Measurements from ENCODE around the gene INTS4.
"Not testable (repeated sequence)": the region's sequence is repeated elsewhere in the genome, so short reads cannot be mapped to it uniquely, and the experiment has no call there.

Gene INTS4

GRCh38 chr11:77879218-77879617, 115.2 kb downstream of the INTS4 start:
- Histone ChIP-seq H3K9ac (ENCODE audit: low read length) (no peak overlapping the region), H3K79me2 (ENCODE audit: insufficient read depth, low read length) (no peaks in the 10 kb centered on the region), H2AFZ (ENCODE audit: low read depth, low read length, severe bottlenecking) (no peak overlapping the region), H3K27me3 (ENCODE audit: low read length) (no peaks in the 10 kb centered on the region), H3F3A (ENCODE audit: insufficient read depth) (no peaks in the 10 kb centered on the region), H3K9me2 (replicated peaks; ENCODE audit: insufficient read depth, low read length) (no peaks in the 10 kb centered on the region), H3K4me3 (ENCODE audit: insufficient read depth, low read length, poor library complexity, severe bottlenecking) (no peak overlapping the region), H3K9me3 (ENCODE audit: insufficient read depth, low read length) (no peaks in the 10 kb centered on the region), H3K27ac (ENCODE audit: low read depth, low read length) (no peak overlapping the region), H4K20me1 (ENCODE audit: low read depth, low read length) (no peaks in the 10 kb centered on the region), H3K36me3 (ENCODE audit: low read length) (peaks cover 5% of the 10 kb centered on the region; the same call in 1 of the 2 replicates), H3K4me2 (ENCODE audit: low read depth, low read length, poor library complexity, severe bottlenecking) (no peak overlapping the region)
- TF ChIP-seq CTCF (IDR thresholded peaks at IDR 0.05; ENCODE audit: insufficient read depth, low read length, poor library complexity, severe bottlenecking) = no peak
- TF ChIP-seq EZH2phosphoT487 (conservative IDR thresholded peaks at IDR 0.05; ENCODE audit: low read length) = no peak

- not testable (repeated sequence) for H3K9me2 ChIP-seq (replicated peaks; ENCODE audit: insufficient read depth, low read length); H3K36me3 ChIP-seq (ENCODE audit: low read length); H2AFZ ChIP-seq (ENCODE audit: low read depth, low read length, severe bottlenecking); H3K27ac ChIP-seq (ENCODE audit: low read depth, low read length); H3F3A ChIP-seq (ENCODE audit: insufficient read depth); H3K4me2 ChIP-seq (ENCODE audit: low read depth, low read length, poor library complexity, severe bottlenecking); H3K79me2 ChIP-seq (ENCODE audit: insufficient read depth, low read length); H3K27me3 ChIP-seq (ENCODE audit: low read length); H3K9me3 ChIP-seq (ENCODE audit: insufficient read depth, low read length); H3K4me3 ChIP-seq (ENCODE audit: insufficient read depth, low read length, poor library complexity, severe bottlenecking); H3K9ac ChIP-seq (ENCODE audit: low read length); H4K20me1 ChIP-seq (ENCODE audit: low read depth, low read length)
Measured at GRCh38 chr11:77878247-77878646, 116.2 kb downstream of the INTS4 start.

- H3K27ac ChIP-seq (ENCODE audit: low read depth, low read length) = no peak overlapping the region
- no peaks in the 10 kb centered on the region for H3K9me3 ChIP-seq (ENCODE audit: insufficient read depth, low read length)
- H2AFZ ChIP-seq (ENCODE audit: low read depth, low read length, severe bottlenecking) = no peak overlapping the region
- H4K20me1 ChIP-seq (ENCODE audit: low read depth, low read length) = no peaks in the 10 kb centered on the region
- TF ChIP-seq CTCF (IDR thresholded peaks at IDR 0.05; ENCODE audit: insufficient read depth, low read length, poor library complexity, severe bottlenecking) (no peak), EZH2phosphoT487 (conservative IDR thresholded peaks at IDR 0.05; ENCODE audit: low read length) (no peak)
- H3F3A ChIP-seq (ENCODE audit: insufficient read depth) = no peaks in the 10 kb centered on the region
- peaks cover under 1% of the 10 kb centered on the region; the same call in 1 of the 2 replicates for H3K36me3 ChIP-seq (ENCODE audit: low read length)
- H3K4me2 ChIP-seq (ENCODE audit: low read depth, low read length, poor library complexity, severe bottlenecking) = no peak overlapping the region
- no peak overlapping the region for H3K9ac ChIP-seq (ENCODE audit: low read length)
- no peak overlapping the region for H3K4me3 ChIP-seq (ENCODE audit: insufficient read depth, low read length, poor library complexity, severe bottlenecking)
- no peaks in the 10 kb centered on the region for H3K79me2 ChIP-seq (ENCODE audit: insufficient read depth, low read length)
- H3K9me2 ChIP-seq (replicated peaks; ENCODE audit: insufficient read depth, low read length) = no peaks in the 10 kb centered on the region
- H3K27me3 ChIP-seq (ENCODE audit: low read length) = no peaks in the 10 kb centered on the region
Measured at GRCh38 chr11:77876045-77876444, 118.4 kb downstream of the INTS4 start.

DNA sequence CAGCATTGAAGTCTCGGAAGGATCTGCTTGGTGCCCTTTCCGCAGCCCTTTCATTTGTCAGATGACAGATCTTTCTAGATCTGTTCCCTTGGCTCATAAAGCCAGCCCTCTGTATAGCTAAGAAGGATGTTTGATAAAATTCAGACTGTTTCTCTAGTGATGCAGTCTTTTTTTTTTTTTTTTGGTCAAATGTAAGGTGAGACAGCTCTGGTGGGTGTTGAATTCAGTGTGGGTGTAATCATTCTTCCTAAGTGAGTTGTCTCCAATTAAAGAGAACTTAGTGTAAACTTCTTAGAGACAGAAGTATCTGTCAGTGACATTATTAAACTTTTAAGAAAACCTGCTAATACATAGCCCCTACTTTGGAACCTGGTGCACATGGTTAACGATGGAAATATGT, 120.3 kb downstream of the INTS4 start:
- TF ChIP-seq CTCF (IDR thresholded peaks at IDR 0.05; ENCODE audit: insufficient read depth, low read length, poor library complexity, severe bottlenecking) (no peak), EZH2phosphoT487 (conservative IDR thresholded peaks at IDR 0.05; ENCODE audit: low read length) (no peak)
- Histone ChIP-seq H2AFZ (ENCODE audit: low read depth, low read length, severe bottlenecking) (no peak overlapping the region), H3K9me2 (replicated peaks; ENCODE audit: insufficient read depth, low read length) (no peaks in the 10 kb centered on the region), H3K4me2 (ENCODE audit: low read depth, low read length, poor library complexity, severe bottlenecking) (no peak overlapping the region), H3K27me3 (ENCODE audit: low read length) (no peaks in the 10 kb centered on the region), H3K27ac (ENCODE audit: low read depth, low read length) (no peak overlapping the region), H3K4me3 (ENCODE audit: insufficient read depth, low read length, poor library complexity, severe bottlenecking) (no peak overlapping the region), H4K20me1 (ENCODE audit: low read depth, low read length) (no peaks in the 10 kb centered on the region), H3K9me3 (ENCODE audit: insufficient read depth, low read length) (no peaks in the 10 kb centered on the region), H3K79me2 (ENCODE audit: insufficient read depth, low read length) (no peaks in the 10 kb centered on the region), H3K36me3 (ENCODE audit: low read length) (peaks cover 7% of the 10 kb centered on the region; the same call in 1 of the 2 replicates), H3F3A (ENCODE audit: insufficient read depth) (no peaks in the 10 kb centered on the region), H3K9ac (ENCODE audit: low read length) (no peak overlapping the region)

All from SU-DHL-6 (cell line).